ENCODE data around the gene PDHA2. TPM values are rescaled to one million over a fixed set of nuclear protein-coding genes. Genes with fewer than 3 reads are reported as not detected.

The PDHA2 gene
- total and polyA plus RNA-seq, 2 experiments from 2014 or later = not detected

DNA sequence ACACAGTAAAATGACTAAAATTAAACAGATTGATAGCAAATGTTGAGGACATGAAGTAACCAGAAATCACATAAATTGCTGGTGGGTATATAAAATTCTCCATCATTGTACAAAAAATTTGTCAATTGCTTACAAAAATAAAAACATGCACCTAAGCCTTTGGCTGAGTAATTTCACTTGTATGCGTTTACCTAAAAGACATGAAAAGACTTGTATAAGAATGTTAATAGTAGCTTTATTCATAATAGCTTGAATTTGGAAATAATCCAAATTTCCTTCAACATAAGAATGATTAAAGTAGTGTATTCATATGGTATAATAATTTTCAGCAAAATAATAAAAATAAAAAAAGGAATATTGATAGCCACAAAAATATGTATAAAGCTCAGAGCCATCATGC is 37.7 kb downstream of the PDHA2 start:
- H3K27me3 ChIP-seq = no peaks in the 10 kb centered on the region
- H3K36me3 ChIP-seq (replicated peaks; ENCODE audit: insufficient read depth, low read depth) = no peaks in the 10 kb centered on the region
- H3K4me1 ChIP-seq (ENCODE audit: insufficient read depth) = no peaks in the 10 kb centered on the region
- no peaks in the 10 kb centered on the region for H3K9me2 ChIP-seq (replicated peaks; ENCODE audit: insufficient read depth)
- 94% methylated on average over 1 of the region's 1 CpG for WGBS (ENCODE audit: low lambda C conversion rate, missing lambda C conversion rate)
- no peak overlapping the region for H3K4me2 ChIP-seq
- no peaks in the 10 kb centered on the region for H3K9me3 ChIP-seq (ENCODE audit: low read depth)
- H3K27ac ChIP-seq = no peak overlapping the region
- H3K79me2 ChIP-seq = no peaks in the 10 kb centered on the region
- TF ChIP-seq EZH2 (IDR thresholded peaks at IDR 0.05; ENCODE audit: borderline replicate concordance) (no peak), EZH2phosphoT487 (IDR thresholded peaks at IDR 0.05; ENCODE audit: low read depth, severe bottlenecking, unreplicated experiment) (no peak)
- TF ChIP-seq, protein P1, sequence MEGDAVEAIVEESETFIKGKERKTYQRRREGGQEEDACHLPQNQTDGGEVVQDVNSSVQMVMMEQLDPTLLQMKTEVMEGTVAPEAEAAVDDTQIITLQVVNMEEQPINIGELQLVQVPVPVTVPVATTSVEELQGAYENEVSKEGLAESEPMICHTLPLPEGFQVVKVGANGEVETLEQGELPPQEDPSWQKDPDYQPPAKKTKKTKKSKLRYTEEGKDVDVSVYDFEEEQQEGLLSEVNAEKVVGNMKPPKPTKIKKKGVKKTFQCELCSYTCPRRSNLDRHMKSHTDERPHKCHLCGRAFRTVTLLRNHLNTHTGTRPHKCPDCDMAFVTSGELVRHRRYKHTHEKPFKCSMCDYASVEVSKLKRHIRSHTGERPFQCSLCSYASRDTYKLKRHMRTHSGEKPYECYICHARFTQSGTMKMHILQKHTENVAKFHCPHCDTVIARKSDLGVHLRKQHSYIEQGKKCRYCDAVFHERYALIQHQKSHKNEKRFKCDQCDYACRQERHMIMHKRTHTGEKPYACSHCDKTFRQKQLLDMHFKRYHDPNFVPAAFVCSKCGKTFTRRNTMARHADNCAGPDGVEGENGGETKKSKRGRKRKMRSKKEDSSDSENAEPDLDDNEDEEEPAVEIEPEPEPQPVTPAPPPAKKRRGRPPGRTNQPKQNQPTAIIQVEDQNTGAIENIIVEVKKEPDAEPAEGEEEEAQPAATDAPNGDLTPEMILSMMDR (IDR thresholded peaks at IDR 0.05; ENCODE audit: poor library complexity) = no peak
- DNase-seq (ENCODE audit: low spot score) = no peak
- H4K20me1 ChIP-seq (ENCODE audit: insufficient read depth, poor library complexity, severe bottlenecking) = no peaks in the 10 kb centered on the region
- H3K4me3 ChIP-seq = no peak overlapping the region
- no peak overlapping the region for H2AFZ ChIP-seq

DNA sequence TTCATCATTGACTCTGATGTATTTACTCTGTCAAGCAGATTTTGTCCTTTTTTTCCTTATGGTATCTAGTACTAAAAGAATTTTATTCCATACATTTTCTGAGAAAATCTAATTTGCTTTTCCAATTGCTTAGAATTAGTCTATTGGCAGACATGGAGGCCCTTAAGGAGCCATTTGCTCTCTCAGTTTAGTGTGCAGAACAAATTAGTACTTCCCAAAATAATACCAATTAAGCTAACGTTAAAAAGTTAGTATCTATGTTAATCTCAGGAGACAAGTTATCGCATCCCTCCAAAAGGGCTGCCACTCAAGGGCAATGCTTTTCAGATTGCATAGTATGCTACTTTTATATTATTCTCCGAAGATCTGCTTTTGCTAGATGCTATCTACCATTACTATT is 47.7 kb downstream of the PDHA2 start:
- no peak overlapping the region for H3K27ac ChIP-seq
- no peaks in the 10 kb centered on the region for H3K79me2 ChIP-seq
- no peak overlapping the region for H2AFZ ChIP-seq
- no peaks in the 10 kb centered on the region for H3K9me3 ChIP-seq (ENCODE audit: low read depth)
- H3K4me1 ChIP-seq (ENCODE audit: insufficient read depth) = no peaks in the 10 kb centered on the region
- H4K20me1 ChIP-seq (ENCODE audit: insufficient read depth, poor library complexity, severe bottlenecking) = no peaks in the 10 kb centered on the region
- no peaks in the 10 kb centered on the region for H3K9me2 ChIP-seq (replicated peaks; ENCODE audit: insufficient read depth)
- WGBS (ENCODE audit: low lambda C conversion rate, missing lambda C conversion rate) = 91% methylated on average over 3 of the region's 3 CpGs
- DNase-seq (ENCODE audit: low spot score) = no peak
- no peaks in the 10 kb centered on the region for H3K36me3 ChIP-seq (replicated peaks; ENCODE audit: insufficient read depth, low read depth)
- TF ChIP-seq, protein P1 (IDR thresholded peaks at IDR 0.05; ENCODE audit: poor library complexity) = no peak
- no peak for TF ChIP-seq EZH2 (IDR thresholded peaks at IDR 0.05; ENCODE audit: borderline replicate concordance)
- TF ChIP-seq EZH2phosphoT487 (IDR thresholded peaks at IDR 0.05; ENCODE audit: low read depth, severe bottlenecking, unreplicated experiment) = no peak
- no peak overlapping the region for H3K4me2 ChIP-seq
- no peak overlapping the region for H3K4me3 ChIP-seq
- no peaks in the 10 kb centered on the region for H3K27me3 ChIP-seq

DNA sequence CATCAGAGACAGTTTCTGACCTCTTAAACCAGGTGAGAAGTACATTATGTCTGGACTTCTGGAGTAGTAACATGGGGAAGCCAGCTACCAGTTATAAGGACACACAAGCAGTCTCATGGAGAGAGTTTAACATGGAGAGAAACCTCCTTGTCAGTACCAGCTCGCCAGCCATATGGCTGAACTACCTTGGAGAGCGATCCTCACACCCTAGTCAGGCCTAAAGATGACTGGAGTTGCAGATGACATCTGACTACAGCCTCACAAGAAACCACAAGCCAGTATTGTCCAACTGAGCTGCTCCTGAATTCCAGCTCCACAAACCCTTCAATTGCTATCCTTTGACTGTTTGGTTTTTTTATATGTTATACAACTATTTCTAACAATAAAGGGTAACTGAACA is 49.8 kb downstream of the PDHA2 start:
- Histone ChIP-seq H3K27ac (no peak overlapping the region), H3K36me3 (replicated peaks; ENCODE audit: insufficient read depth, low read depth) (no peaks in the 10 kb centered on the region), H3K4me2 (no peak overlapping the region), H3K9me3 (ENCODE audit: low read depth) (no peaks in the 10 kb centered on the region), H3K27me3 (no peaks in the 10 kb centered on the region), H2AFZ (no peak overlapping the region), H3K9me2 (replicated peaks; ENCODE audit: insufficient read depth) (no peaks in the 10 kb centered on the region), H3K4me3 (no peak overlapping the region), H3K4me1 (ENCODE audit: insufficient read depth) (no peaks in the 10 kb centered on the region), H4K20me1 (ENCODE audit: insufficient read depth, poor library complexity, severe bottlenecking) (no peaks in the 10 kb centered on the region), H3K79me2 (no peaks in the 10 kb centered on the region)
- no peak for TF ChIP-seq EZH2 (IDR thresholded peaks at IDR 0.05; ENCODE audit: borderline replicate concordance)
- TF ChIP-seq, protein P1 (IDR thresholded peaks at IDR 0.05; ENCODE audit: poor library complexity) = no peak
- TF ChIP-seq EZH2phosphoT487 (IDR thresholded peaks at IDR 0.05; ENCODE audit: low read depth, severe bottlenecking, unreplicated experiment) = no peak
- DNase-seq (ENCODE audit: low spot score) = peak; percentile 17
- WGBS (ENCODE audit: low lambda C conversion rate, missing lambda C conversion rate) = 62% methylated on average over 2 of the region's 2 CpGs

Small RNA genes lying within 50 kb of the gene (small RNA-seq; reads per million reads assigned to genes)
- not detected for gene RNU6-1059P

Measured in hepatocyte (in vitro differentiated cells).